ENCODE results near the gene GALNT5. TPM values are rescaled to one million over a fixed set of nuclear protein-coding genes. Genes with fewer than 3 reads are reported as not detected.

Gene GALNT5
- total RNA-seq, 1 donor from 2014 or later, result 5.3 TPM

- Mint-ChIP-seq H3K4me1 (ENCODE audit: unreplicated experiment) (peaks cover 70% of the 10 kb centered on the region), H3K27me3 (ENCODE audit: unreplicated experiment) (no peaks in the 10 kb centered on the region)
These were observed 4.7 kb downstream of the GALNT5 start for GRCh38 chr2:157262248-157262647.

GRCh38 chr2:157264099-157264498 is 6.6 kb downstream of the GALNT5 start:
- H3K36me3 Mint-ChIP-seq (ENCODE audit: unreplicated experiment), result no peaks in the 10 kb centered on the region
- H3K27me3 Mint-ChIP-seq (ENCODE audit: unreplicated experiment), result no peaks in the 10 kb centered on the region
- H3K9me3 Mint-ChIP-seq (ENCODE audit: unreplicated experiment), result no peaks in the 10 kb centered on the region
- DNase-seq (ENCODE audit: extremely low spot score, unreplicated experiment), result no peak
- peak overlapping the region; percentile 80 for H3K27ac Mint-ChIP-seq (ENCODE audit: unreplicated experiment)
- TF ChIP-seq CTCF (IDR thresholded peaks at IDR 0.05), result no peak
- H3K4me3 Mint-ChIP-seq (ENCODE audit: unreplicated experiment), result peak overlapping the region; percentile 39
- peaks cover 53% of the 10 kb centered on the region for H3K4me1 Mint-ChIP-seq (ENCODE audit: unreplicated experiment)

More at GRCh38 chr2:157262248-157262647, 4.7 kb downstream of the GALNT5 start:
- DNase-seq (ENCODE audit: extremely low spot score, unreplicated experiment), result no peak
- no peak for TF ChIP-seq CTCF (IDR thresholded peaks at IDR 0.05)
- Mint-ChIP-seq H3K4me3 (ENCODE audit: unreplicated experiment) (no peak overlapping the region), H3K9me3 (ENCODE audit: unreplicated experiment) (no peaks in the 10 kb centered on the region), H3K27ac (ENCODE audit: unreplicated experiment) (no peak overlapping the region), H3K36me3 (ENCODE audit: unreplicated experiment) (no peaks in the 10 kb centered on the region)

GRCh38 chr2:157265825-157266224 is 8.3 kb downstream of the GALNT5 start:
- Mint-ChIP-seq H3K27me3 (ENCODE audit: unreplicated experiment) (no peaks in the 10 kb centered on the region), H3K4me3 (ENCODE audit: unreplicated experiment) (no peak overlapping the region), H3K27ac (ENCODE audit: unreplicated experiment) (no peak overlapping the region), H3K36me3 (ENCODE audit: unreplicated experiment) (no peaks in the 10 kb centered on the region), H3K4me1 (ENCODE audit: unreplicated experiment) (peaks cover 39% of the 10 kb centered on the region), H3K9me3 (ENCODE audit: unreplicated experiment) (no peaks in the 10 kb centered on the region)
- DNase-seq (ENCODE audit: extremely low spot score, unreplicated experiment), result no peak
- no peak for TF ChIP-seq CTCF (IDR thresholded peaks at IDR 0.05)

GRCh38 chr2:157267476-157267875 is 10.0 kb downstream of the GALNT5 start:
- H3K9me3 Mint-ChIP-seq (ENCODE audit: unreplicated experiment), result no peaks in the 10 kb centered on the region
- no peak overlapping the region for H3K4me3 Mint-ChIP-seq (ENCODE audit: unreplicated experiment)
- no peak for DNase-seq (ENCODE audit: extremely low spot score, unreplicated experiment)
- H3K4me1 Mint-ChIP-seq (ENCODE audit: unreplicated experiment), result peaks cover 24% of the 10 kb centered on the region
- H3K36me3 Mint-ChIP-seq (ENCODE audit: unreplicated experiment), result no peaks in the 10 kb centered on the region
- H3K27ac Mint-ChIP-seq (ENCODE audit: unreplicated experiment), result no peak overlapping the region
- no peaks in the 10 kb centered on the region for H3K27me3 Mint-ChIP-seq (ENCODE audit: unreplicated experiment)
- no peak for TF ChIP-seq CTCF (IDR thresholded peaks at IDR 0.05)

- H3K36me3 Mint-ChIP-seq (ENCODE audit: unreplicated experiment), result no peaks in the 10 kb centered on the region
- no peak for TF ChIP-seq CTCF (IDR thresholded peaks at IDR 0.05)
These were observed 11.6 kb downstream of the GALNT5 start for GRCh38 chr2:157269060-157269459.

More at GRCh38 chr2:157269060-157269459, 11.6 kb downstream of the GALNT5 start:
- H3K4me3 Mint-ChIP-seq (ENCODE audit: unreplicated experiment), result no peak overlapping the region
- DNase-seq (ENCODE audit: extremely low spot score, unreplicated experiment), result no peak
- H3K4me1 Mint-ChIP-seq (ENCODE audit: unreplicated experiment), result peaks cover 14% of the 10 kb centered on the region
- no peaks in the 10 kb centered on the region for H3K27me3 Mint-ChIP-seq (ENCODE audit: unreplicated experiment)
- H3K27ac Mint-ChIP-seq (ENCODE audit: unreplicated experiment), result no peak overlapping the region
- no peaks in the 10 kb centered on the region for H3K9me3 Mint-ChIP-seq (ENCODE audit: unreplicated experiment)
